ENCODE data around the gene SCAMP4. TPM values are rescaled to one million over a fixed set of nuclear protein-coding genes. Genes with fewer than 3 reads are reported as not detected.
"Not testable (repeated sequence)": the region's sequence is repeated elsewhere in the genome, so short reads cannot be mapped to it uniquely, and the experiment has no call there.

The SCAMP4 gene
- total RNA-seq, 1 donor from 2014 or later: 65.0 TPM

DNA sequence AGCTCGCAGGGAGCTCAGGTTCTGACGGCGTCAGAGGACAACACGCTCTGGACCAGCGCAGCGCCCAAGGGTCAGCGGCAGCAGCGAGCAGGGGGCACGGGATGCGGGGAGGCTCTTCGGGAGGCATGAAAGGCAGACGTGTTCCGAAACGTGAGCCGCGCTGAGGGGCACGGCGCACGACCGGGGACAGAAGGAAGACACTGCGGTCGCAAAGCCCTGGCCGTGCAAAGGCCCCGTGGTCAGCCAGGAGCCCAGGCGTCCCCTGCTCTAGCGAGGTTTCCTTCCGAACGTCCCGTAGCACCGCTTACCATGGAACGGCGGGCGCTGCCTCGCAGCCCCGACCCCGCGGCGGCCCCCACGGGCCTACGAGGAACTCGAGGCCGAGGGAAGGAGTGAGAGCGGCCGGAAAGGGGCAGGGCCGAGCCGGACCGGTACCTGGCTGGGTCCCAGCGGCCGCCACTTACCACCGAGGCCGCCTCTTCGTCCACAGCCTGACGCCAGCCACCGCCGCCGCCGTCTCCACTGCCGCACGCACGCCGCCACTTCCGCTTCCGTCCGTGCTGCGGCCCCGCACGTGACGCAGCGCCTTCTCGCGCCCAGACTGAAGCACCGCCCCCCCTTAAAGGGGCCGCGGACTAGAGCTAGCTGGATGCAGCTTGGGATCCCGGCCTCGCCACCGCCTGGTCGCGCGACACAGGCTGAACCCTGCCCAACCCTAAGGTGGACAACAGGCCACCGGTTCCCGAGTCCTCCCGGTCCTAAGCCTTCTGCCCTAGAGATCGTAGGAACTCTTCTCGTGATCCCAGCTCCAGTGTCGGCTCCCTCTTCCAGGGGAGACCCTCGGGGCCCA is 29.3 kb upstream of the SCAMP4 start:
- no peaks in the 10 kb centered on the region for H3K9me3 ChIP-seq
- TF ChIP-seq, protein P1, sequence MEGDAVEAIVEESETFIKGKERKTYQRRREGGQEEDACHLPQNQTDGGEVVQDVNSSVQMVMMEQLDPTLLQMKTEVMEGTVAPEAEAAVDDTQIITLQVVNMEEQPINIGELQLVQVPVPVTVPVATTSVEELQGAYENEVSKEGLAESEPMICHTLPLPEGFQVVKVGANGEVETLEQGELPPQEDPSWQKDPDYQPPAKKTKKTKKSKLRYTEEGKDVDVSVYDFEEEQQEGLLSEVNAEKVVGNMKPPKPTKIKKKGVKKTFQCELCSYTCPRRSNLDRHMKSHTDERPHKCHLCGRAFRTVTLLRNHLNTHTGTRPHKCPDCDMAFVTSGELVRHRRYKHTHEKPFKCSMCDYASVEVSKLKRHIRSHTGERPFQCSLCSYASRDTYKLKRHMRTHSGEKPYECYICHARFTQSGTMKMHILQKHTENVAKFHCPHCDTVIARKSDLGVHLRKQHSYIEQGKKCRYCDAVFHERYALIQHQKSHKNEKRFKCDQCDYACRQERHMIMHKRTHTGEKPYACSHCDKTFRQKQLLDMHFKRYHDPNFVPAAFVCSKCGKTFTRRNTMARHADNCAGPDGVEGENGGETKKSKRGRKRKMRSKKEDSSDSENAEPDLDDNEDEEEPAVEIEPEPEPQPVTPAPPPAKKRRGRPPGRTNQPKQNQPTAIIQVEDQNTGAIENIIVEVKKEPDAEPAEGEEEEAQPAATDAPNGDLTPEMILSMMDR (IDR thresholded peaks at IDR 0.05): no peak
- H3K36me3 ChIP-seq: peaks cover 36% of the 10 kb centered on the region
- H3K27me3 ChIP-seq (ENCODE audit: low read depth): no peaks in the 10 kb centered on the region
- H3K27ac ChIP-seq: peak overlapping the region; percentile 97
- H3K4me1 ChIP-seq: peaks cover 61% of the 10 kb centered on the region
- peak; percentile 97 for DNase-seq
- H3K4me3 ChIP-seq: peak overlapping the region; percentile 99
- intact Hi-C loops (cut with DNase I): no loop called here
- ATAC-seq: peak; percentile 97 to 98

DNA sequence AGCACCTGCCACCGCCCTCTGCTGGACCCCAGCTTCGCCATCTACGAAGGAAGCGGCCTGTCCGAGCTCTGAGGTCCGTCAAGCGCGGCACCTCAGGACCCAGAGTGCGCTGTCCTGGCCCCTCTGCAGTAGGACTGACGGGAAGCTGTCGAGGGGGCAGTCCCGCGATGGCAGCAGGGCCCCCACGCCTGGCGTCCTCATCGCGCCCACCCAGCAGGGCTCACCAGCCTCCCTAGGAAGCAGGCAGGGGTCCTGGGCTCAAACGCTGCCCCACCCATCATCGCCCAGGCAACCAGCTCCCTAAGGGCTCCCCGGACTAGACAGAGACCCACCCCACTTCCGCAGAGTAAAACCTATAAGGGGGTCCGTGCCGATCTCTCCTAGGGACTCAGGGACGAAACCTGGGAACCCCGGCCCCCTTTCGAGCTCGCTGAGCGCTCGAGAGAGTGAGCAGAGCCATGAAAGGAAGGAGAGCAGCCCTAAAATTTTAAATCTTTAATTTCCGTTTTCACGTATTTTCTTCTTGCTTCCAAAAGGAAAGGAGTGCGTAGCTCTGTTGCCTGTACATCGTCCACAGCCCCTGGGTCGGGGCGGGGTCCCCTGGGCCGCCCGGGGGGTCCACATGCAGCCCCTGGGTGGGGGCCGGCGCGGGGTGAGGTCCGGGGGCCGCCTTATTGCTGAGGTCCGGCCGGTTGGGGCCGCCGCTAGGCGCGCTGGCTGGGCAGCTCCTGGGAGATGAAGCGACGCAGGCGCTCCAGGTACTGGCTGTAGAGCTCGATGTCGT is 28.5 kb upstream of the SCAMP4 start:
- ATAC-seq: peak; percentile 6 to 26
- Histone ChIP-seq H3K27ac (peak overlapping the region; percentile 97), H3K4me1 (peaks cover 57% of the 10 kb centered on the region), H3K36me3 (peaks cover 30% of the 10 kb centered on the region), H3K4me3 (peak overlapping the region; percentile 99)
- H3K27me3 ChIP-seq (ENCODE audit: low read depth); DNase-seq; intact Hi-C loops (cut with DNase I); H3K9me3 ChIP-seq: not testable (repeated sequence)

DNA sequence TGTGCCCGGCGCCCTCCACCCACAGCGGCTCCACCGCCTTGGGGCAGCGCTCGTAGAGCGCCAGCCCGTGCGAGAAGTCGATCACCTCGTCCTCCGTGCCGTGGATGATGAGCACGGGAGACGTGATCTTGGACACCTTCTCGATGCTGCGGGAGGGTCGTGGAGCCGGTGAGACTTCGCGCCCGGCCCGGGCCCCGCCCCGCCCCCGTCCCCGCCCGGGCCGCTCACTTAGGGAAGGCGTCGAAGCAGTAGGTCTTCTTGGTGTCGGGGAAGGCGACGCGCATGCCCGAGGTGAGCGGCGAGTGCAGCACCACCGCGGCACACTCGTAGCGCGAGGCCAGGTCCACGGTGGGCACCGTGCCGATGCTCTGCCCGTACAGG is 27.9 kb upstream of the SCAMP4 start:
- ATAC-seq; H3K27me3 ChIP-seq (ENCODE audit: low read depth); H3K27ac ChIP-seq; intact Hi-C loops (cut with DNase I); H3K4me3 ChIP-seq; DNase-seq; H3K9me3 ChIP-seq: not testable (repeated sequence)
- Histone ChIP-seq H3K36me3 (peaks cover 24% of the 10 kb centered on the region), H3K4me1 (peaks cover 57% of the 10 kb centered on the region)

DNA sequence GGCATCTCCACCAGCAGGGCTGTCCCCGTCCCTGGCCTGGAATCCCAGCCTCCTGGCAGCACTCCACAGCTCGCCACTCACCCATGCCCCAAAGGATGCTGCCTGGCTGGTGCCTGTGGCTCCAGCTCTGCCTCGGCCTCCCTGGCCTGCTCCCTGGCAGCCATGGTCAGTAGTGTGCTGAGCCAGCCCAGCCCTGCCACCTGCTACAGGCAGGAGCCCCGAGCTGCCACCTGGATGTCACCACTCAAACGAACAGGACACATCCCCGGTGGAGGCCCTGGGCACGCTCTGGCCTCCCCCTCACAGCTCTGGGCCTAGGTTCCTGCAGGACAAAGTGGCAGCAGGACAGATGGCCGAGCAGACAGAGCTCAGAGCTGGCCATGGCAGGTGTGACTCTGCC is 26.6 kb upstream of the SCAMP4 start:
- Histone ChIP-seq H3K36me3 (peaks cover 22% of the 10 kb centered on the region), H3K4me1 (peaks cover 57% of the 10 kb centered on the region)
- intact Hi-C loops (cut with DNase I); H3K9me3 ChIP-seq; H3K27ac ChIP-seq; H3K4me3 ChIP-seq; H3K27me3 ChIP-seq (ENCODE audit: low read depth); DNase-seq; ATAC-seq: not testable (repeated sequence)

DNA sequence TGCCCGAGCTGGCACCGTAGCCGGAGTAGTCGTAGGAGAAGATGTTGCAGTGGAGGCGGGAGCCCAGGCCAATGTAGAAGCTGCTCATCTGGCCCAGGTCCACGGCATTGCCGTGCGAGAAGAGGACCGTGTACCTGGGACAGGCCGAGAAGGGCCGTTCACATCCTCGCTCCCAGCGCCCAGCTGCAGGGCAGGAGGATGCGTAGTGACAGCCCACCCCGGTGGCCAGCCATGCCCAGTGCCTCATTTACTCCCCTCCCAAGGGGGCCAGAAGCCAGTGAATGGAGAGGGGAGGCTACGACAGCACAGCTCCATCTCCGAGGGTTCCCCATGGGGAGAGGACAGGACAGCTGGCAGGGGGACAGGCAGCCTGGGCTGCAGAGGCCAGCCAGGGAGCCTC is 25.2 kb upstream of the SCAMP4 start:
- intact Hi-C loops (cut with DNase I); DNase-seq; H3K27me3 ChIP-seq (ENCODE audit: low read depth); H3K4me3 ChIP-seq; ATAC-seq; H3K9me3 ChIP-seq: not testable (repeated sequence)
- Histone ChIP-seq H3K36me3 (peaks cover 22% of the 10 kb centered on the region), H3K27ac (peak overlapping the region; percentile 90), H3K4me1 (peaks cover 54% of the 10 kb centered on the region)

DNA sequence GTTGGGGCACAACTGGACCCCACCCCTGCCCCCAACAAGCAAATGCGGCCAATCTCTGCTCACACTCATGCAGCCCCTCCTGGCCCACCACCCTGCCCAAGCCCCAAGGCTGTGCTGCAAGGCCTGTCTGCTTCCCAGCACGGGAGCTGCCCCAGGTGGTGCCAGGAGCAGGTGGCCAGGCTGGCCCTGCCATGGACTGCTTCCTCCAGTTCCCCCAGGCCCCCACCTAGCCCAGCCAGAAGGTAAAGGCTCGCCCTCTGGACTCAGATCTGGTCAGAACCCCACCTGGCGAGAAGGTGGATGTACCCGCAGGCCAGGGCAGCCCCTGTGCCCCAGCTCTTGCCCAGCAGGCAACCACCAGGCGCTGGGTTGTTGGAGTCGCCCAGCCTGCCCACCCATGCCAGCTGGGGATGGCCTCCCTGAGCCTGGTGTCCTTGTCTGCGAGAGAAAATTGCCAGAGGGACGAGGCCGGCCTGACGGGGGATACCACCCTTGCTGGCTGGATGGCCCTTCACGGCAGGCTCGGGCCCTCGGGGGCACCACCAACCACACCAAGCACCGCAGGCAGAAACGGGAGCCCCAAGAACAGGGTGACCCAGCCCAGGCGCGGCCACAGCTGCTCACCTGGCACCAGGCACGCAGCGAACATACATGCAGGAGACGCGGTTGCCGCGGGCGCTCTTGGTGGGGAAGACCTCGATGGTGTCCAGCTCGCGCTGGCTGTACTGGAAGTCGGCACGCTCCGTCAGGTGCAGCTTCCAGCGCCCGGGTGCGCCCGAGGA is 24.4 kb upstream of the SCAMP4 start:
- H3K36me3 ChIP-seq: peaks cover 22% of the 10 kb centered on the region
- no peaks in the 10 kb centered on the region for H3K27me3 ChIP-seq (ENCODE audit: low read depth)
- intact Hi-C loops (cut with DNase I): no loop called here
- H3K4me3 ChIP-seq: peak overlapping the region; percentile 97
- DNase-seq (no peak), ATAC-seq (no peak)
- peaks cover 50% of the 10 kb centered on the region for H3K4me1 ChIP-seq
- peak overlapping the region; percentile 90 for H3K27ac ChIP-seq
- H3K9me3 ChIP-seq: no peaks in the 10 kb centered on the region
- TF ChIP-seq, protein P1 (IDR thresholded peaks at IDR 0.05): no peak

DNA sequence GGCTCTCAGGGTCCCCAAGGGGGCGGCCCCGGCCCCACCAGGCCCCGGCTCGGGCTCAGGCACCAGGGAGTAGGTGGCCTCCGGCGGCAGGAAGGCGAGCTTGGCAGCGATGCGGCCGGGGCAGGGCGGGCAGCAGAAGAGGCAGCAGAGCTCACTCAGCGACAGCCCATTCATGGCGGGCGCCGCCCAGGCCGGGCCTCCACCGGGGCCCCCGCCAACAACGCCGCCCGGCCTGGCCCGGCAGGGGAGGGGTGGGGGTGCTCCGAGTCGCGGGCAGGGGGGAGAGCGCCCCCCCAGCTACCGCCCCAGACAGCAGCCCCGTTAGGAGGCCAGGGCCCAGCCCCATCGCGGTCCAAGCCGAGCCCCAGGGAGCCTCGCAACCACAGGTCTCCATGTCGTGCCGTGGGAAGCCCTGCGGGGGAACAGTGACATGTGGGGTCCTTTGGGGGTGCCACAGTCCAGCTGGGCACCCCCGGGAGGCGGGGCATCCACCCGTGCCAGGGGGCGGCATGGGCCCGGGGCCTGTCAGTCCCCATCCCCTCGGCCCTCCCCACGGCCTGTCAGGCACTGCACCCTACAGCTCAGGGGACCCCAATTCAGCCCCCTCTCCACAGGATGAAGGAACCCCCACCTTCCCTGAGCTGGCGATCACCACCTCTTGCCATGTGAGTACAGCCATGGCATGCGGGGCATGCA is 23.7 kb upstream of the SCAMP4 start:
- H3K27me3 ChIP-seq (ENCODE audit: low read depth); DNase-seq; ATAC-seq; H3K9me3 ChIP-seq; intact Hi-C loops (cut with DNase I): not testable (repeated sequence)
- Histone ChIP-seq H3K27ac (peak overlapping the region; percentile 90), H3K36me3 (peaks cover 22% of the 10 kb centered on the region), H3K4me3 (peak overlapping the region; percentile 97), H3K4me1 (peaks cover 46% of the 10 kb centered on the region)
